ENCODE measurements around the gene MLLT3. TPM values are rescaled to one million over a fixed set of nuclear protein-coding genes. Genes with fewer than 3 reads are reported as not detected.

MLLT3 gene
- total RNA-seq, 1 donor from 2014 or later: 18.0 TPM

GRCh38 chr9:20426019-20426418, 196.3 kb downstream of the MLLT3 start:
- intact Hi-C loops (cut with DNase I): no loop called here
- Histone ChIP-seq H3K27me3 (ENCODE audit: low read depth) (no peaks in the 10 kb centered on the region), H3K4me1 (no peaks in the 10 kb centered on the region), H3K9me3 (no peaks in the 10 kb centered on the region), H3K4me3 (no peak overlapping the region), H3K36me3 (no peaks in the 10 kb centered on the region), H3K27ac (no peak overlapping the region)
- no peak for ATAC-seq
- TF ChIP-seq, protein P1, sequence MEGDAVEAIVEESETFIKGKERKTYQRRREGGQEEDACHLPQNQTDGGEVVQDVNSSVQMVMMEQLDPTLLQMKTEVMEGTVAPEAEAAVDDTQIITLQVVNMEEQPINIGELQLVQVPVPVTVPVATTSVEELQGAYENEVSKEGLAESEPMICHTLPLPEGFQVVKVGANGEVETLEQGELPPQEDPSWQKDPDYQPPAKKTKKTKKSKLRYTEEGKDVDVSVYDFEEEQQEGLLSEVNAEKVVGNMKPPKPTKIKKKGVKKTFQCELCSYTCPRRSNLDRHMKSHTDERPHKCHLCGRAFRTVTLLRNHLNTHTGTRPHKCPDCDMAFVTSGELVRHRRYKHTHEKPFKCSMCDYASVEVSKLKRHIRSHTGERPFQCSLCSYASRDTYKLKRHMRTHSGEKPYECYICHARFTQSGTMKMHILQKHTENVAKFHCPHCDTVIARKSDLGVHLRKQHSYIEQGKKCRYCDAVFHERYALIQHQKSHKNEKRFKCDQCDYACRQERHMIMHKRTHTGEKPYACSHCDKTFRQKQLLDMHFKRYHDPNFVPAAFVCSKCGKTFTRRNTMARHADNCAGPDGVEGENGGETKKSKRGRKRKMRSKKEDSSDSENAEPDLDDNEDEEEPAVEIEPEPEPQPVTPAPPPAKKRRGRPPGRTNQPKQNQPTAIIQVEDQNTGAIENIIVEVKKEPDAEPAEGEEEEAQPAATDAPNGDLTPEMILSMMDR (IDR thresholded peaks at IDR 0.05): no peak
- DNase-seq: no peak

GRCh38 chr9:20419533-20419932, 202.8 kb downstream of the MLLT3 start:
- Histone ChIP-seq H3K36me3 (no peaks in the 10 kb centered on the region), H3K27ac (no peak overlapping the region), H3K4me1 (no peaks in the 10 kb centered on the region), H3K9me3 (no peaks in the 10 kb centered on the region), H3K27me3 (ENCODE audit: low read depth) (no peaks in the 10 kb centered on the region), H3K4me3 (no peak overlapping the region)
- no peak for ATAC-seq
- TF ChIP-seq, protein P1 (IDR thresholded peaks at IDR 0.05): no peak
- DNase-seq: no peak
- intact Hi-C loops (cut with DNase I): no loop called here

DNA sequence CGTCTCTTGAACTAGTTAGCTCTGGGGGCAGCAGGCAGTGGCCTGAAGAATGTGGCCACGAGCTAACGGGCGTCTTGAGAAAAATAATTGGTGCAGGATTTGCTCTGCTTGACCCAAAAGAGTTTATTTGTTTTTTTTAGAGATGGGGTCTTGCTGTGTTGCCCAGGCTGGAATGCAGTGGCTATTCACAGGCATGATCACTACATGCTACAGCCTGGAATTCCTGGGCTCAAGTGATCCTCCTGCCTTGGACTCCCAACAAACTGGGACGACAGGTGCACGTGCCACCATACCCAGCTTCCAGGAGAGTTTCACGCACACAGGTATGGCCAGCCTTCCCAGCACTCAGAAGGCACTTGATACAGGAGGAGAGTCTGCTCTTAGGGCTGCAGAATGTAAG, 203.8 kb downstream of the MLLT3 start:
- no peaks in the 10 kb centered on the region for H3K4me1 ChIP-seq
- no peaks in the 10 kb centered on the region for H3K27me3 ChIP-seq (ENCODE audit: low read depth)
- DNase-seq (no peak), ATAC-seq (no peak)
- no peak overlapping the region for H3K4me3 ChIP-seq
- peaks cover 4% of the 10 kb centered on the region for H3K36me3 ChIP-seq
- TF ChIP-seq, protein P1 (IDR thresholded peaks at IDR 0.05): no peak
- H3K9me3 ChIP-seq: no peaks in the 10 kb centered on the region
- H3K27ac ChIP-seq: no peak overlapping the region
- intact Hi-C loops (cut with DNase I): no loop called here

DNA sequence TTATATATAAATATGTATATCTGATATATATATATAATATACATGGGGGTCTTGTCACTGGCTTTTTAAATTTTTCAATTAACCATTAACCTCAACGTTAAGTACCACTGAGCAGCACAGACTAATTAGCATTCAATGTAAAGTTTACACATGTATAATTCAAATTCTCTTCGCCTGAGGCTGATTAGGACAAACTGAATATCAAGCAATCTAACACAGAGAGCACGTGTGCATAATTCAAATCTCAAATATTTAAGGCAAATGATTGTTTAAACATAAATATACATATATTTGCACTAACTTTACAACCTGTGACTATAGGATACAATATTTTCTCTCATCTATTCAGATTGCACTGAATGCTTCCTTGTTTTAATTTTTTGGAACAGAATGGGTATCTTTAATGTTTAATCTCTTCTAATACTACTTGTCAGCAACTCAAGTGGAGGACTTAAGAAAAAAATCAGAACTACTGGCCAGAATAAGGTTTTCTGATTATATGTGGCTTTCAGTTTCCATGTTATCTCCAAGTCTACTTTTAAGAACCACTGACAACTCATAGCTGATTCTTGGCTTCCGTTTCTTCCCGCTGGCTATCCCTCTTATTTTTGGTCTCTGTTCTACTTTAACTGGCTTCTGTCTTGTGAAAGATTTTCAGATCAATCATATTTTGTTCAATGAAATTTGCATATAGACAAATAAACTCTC, 204.8 kb downstream of the MLLT3 start:
- no peak for DNase-seq

GRCh38 chr9:20414150-20414549, 208.1 kb downstream of the MLLT3 start:
- TF ChIP-seq, protein P1 (IDR thresholded peaks at IDR 0.05): no peak
- intact Hi-C loops (cut with DNase I): no loop called here
- DNase-seq: no peak

More for the DNA sequence above, 204.8 kb downstream of the MLLT3 start:
- Histone ChIP-seq H3K36me3 (peaks cover 4% of the 10 kb centered on the region), H3K9me3 (no peaks in the 10 kb centered on the region), H3K4me3 (no peak overlapping the region), H3K4me1 (no peaks in the 10 kb centered on the region), H3K27ac (no peak overlapping the region), H3K27me3 (ENCODE audit: low read depth) (no peaks in the 10 kb centered on the region)
- ATAC-seq: no peak
- intact Hi-C loops (cut with DNase I): no loop called here
- TF ChIP-seq, protein P1 (IDR thresholded peaks at IDR 0.05): no peak

More at GRCh38 chr9:20414150-20414549, 208.1 kb downstream of the MLLT3 start:
- Histone ChIP-seq H3K36me3 (peaks cover 4% of the 10 kb centered on the region), H3K4me3 (no peak overlapping the region), H3K27ac (no peak overlapping the region), H3K27me3 (ENCODE audit: low read depth) (no peaks in the 10 kb centered on the region), H3K4me1 (no peaks in the 10 kb centered on the region), H3K9me3 (no peaks in the 10 kb centered on the region)
- ATAC-seq: no peak

All from lower lobe of right lung (tissue), 2 donors.